Effector memory CD4-positive, alpha-beta T cell (primary cell): ENCODE results near the gene SLC25A42.
A peak's percentile ranks its signal among the peaks of the same experiment; 100 is the strongest.

Experiments used
- DNase-seq, 3 donors: peaks; one replicate each; pipeline ENCODE4 v3.0.0-alpha.2; 2020
- H3K27ac ChIP-seq: 2 replicates; pipeline ENCODE4 v1.7.0; 2013; ENCODE audit warnings: mild to moderate bottlenecking, low read length, moderate library complexity; ENCODE audit not compliant: insufficient read depth, poor library complexity, severe bottlenecking
- H3K27me3 ChIP-seq: replicated peaks from 2 replicates; pipeline ENCODE4 v1.7.0; 2013; ENCODE audit warnings: mild to moderate bottlenecking, low read length; ENCODE audit not compliant: insufficient read depth, control insufficient read depth, poor library complexity, severe bottlenecking
- H3K36me3 ChIP-seq: 2 replicates; pipeline ENCODE4 v1.7.0; 2013; ENCODE audit warnings: mild to moderate bottlenecking, low read length, moderate library complexity; ENCODE audit not compliant: control insufficient read depth, insufficient read depth
- H3K4me1 ChIP-seq: 2 replicates; pipeline ENCODE4 v1.7.0; 2013; ENCODE audit warnings: low read length, mild to moderate bottlenecking; ENCODE audit not compliant: control insufficient read depth, insufficient read depth, poor library complexity, severe bottlenecking
- H3K4me3 ChIP-seq: 2 replicates; pipeline ENCODE4 v1.7.0; 2013; ENCODE audit warnings: low read length, low read depth, mild to moderate bottlenecking; ENCODE audit not compliant: insufficient read depth, poor library complexity, severe bottlenecking
- H3K9me3 ChIP-seq: 2 replicates; pipeline ENCODE4 v1.7.0; 2013; ENCODE audit warnings: mild to moderate bottlenecking, low read length, moderate library complexity; ENCODE audit not compliant: control insufficient read depth

The SLC25A42 gene

GRCh38 chr19:19057317-19057716 lies 6.5 kb upstream of the SLC25A42 start:
- H3K36me3 ChIP-seq = peaks cover 32% of the 10 kb centered on the region
- no peak overlapping the region for H3K4me3 ChIP-seq
- no peaks in the 10 kb centered on the region for H3K27me3 ChIP-seq

GRCh38 chr19:19057720-19058119 lies 6.1 kb upstream of the SLC25A42 start:
- Histone ChIP-seq H3K4me3 (no peak overlapping the region), H3K9me3 (no peaks in the 10 kb centered on the region), H3K27ac (no peak overlapping the region), H3K4me1 (no peaks in the 10 kb centered on the region), H3K36me3 (peaks cover 28% of the 10 kb centered on the region), H3K27me3 (no peaks in the 10 kb centered on the region)
- no peak for DNase-seq

More at GRCh38 chr19:19057317-19057716, 6.5 kb upstream of the SLC25A42 start:
- DNase-seq = no peak
- Histone ChIP-seq H3K9me3 (no peaks in the 10 kb centered on the region), H3K4me1 (no peaks in the 10 kb centered on the region), H3K27ac (no peak overlapping the region)

GRCh38 chr19:19059018-19059836 lies 4.6 kb upstream of the SLC25A42 start:
- Histone ChIP-seq H3K27ac (no peak overlapping the region), H3K4me3 (no peak overlapping the region), H3K4me1 (peaks cover 5% of the 10 kb centered on the region), H3K36me3 (peaks cover 25% of the 10 kb centered on the region), H3K9me3 (no peaks in the 10 kb centered on the region), H3K27me3 (no peaks in the 10 kb centered on the region)
- DNase-seq = no peak

- Histone ChIP-seq H3K27ac (no peak overlapping the region), H3K27me3 (no peaks in the 10 kb centered on the region), H3K9me3 (no peaks in the 10 kb centered on the region), H3K4me1 (peaks cover 5% of the 10 kb centered on the region), H3K4me3 (no peak overlapping the region), H3K36me3 (peaks cover 17% of the 10 kb centered on the region)
- no peak for DNase-seq
These were observed 3.8 kb upstream of the SLC25A42 start for GRCh38 chr19:19059837-19060611.

GRCh38 chr19:19061506-19061905 lies 2.3 kb upstream of the SLC25A42 start:
- Histone ChIP-seq H3K9me3 (no peaks in the 10 kb centered on the region), H3K4me3 (no peak overlapping the region), H3K27me3 (no peaks in the 10 kb centered on the region), H3K27ac (no peak overlapping the region), H3K4me1 (peaks cover 13% of the 10 kb centered on the region), H3K36me3 (peaks cover 8% of the 10 kb centered on the region)
- DNase-seq = no peak

- DNase-seq = no peak
- peak overlapping the region; percentile 70 for H3K4me3 ChIP-seq
- no peaks in the 10 kb centered on the region for H3K27me3 ChIP-seq
- peaks cover 19% of the 10 kb centered on the region for H3K4me1 ChIP-seq
- peak overlapping the region; percentile 42 for H3K27ac ChIP-seq
- peaks cover 4% of the 10 kb centered on the region for H3K36me3 ChIP-seq
- no peaks in the 10 kb centered on the region for H3K9me3 ChIP-seq
These were observed 1.2 kb upstream of the SLC25A42 start for GRCh38 chr19:19062454-19063182.

- no peaks in the 10 kb centered on the region for H3K27me3 ChIP-seq
- peak overlapping the region; percentile 69 for H3K27ac ChIP-seq
- H3K36me3 ChIP-seq = no peaks in the 10 kb centered on the region
- peaks cover 22% of the 10 kb centered on the region for H3K4me1 ChIP-seq
- H3K9me3 ChIP-seq = no peaks in the 10 kb centered on the region
- DNase-seq = no peak
- H3K4me3 ChIP-seq = peak overlapping the region; percentile 70
These were observed 416 bp downstream of the SLC25A42 start for GRCh38 chr19:19064098-19064722.

GRCh38 chr19:19064811-19065745 lies 1.3 kb downstream of the SLC25A42 start:
- Histone ChIP-seq H3K9me3 (no peaks in the 10 kb centered on the region), H3K4me1 (peaks cover 23% of the 10 kb centered on the region), H3K4me3 (peak overlapping the region; percentile 70), H3K27me3 (no peaks in the 10 kb centered on the region), H3K36me3 (no peaks in the 10 kb centered on the region), H3K27ac (peak overlapping the region; percentile 69)
- DNase-seq = no peak
